Hypothalamus (tissue), 51 donors: ENCODE measurements around the gene DUSP8.

Experiments
- DNase-seq, 51 donors: peaks; one replicate each; lab custom pipeline; 2025; lab: John Stamatoyannopoulos, UW

The DUSP8 gene

DNA sequence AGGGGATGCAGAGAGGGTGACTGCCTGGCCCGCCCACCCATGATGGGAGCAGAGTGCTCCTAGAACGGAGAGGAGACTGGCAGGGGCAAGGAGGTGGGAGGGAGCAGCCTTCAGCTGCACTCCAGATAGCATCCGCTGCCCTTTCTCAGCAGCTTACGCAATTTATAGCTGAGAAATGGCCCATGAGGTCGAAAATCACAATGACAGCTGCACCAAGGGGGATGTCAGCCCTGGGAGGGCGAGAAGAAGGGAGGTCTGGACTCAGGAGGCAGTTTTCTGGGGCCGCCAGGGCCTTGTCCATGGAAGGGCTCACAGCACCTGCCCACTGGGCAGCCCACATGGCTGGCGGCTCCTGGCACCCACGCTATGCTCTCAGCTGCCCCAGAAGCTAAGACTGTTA lies 67.9 kb downstream of the DUSP8 start:
- DNase-seq = no peak
